Psoas muscle (tissue), 8 donors: ENCODE measurements around the gene PIGC. TPM values are rescaled to one million over a fixed set of nuclear protein-coding genes. Genes with fewer than 3 reads are reported as not detected.

Experiments used
- ATAC-seq, 4 donors: fragments of 200-7000 bp; cut with Tn5 transposase; one replicate each; pipeline ENCODE4 v1.9.1; 2020; ENCODE audit warnings: moderate library complexity in 3 of 4, mild to moderate bottlenecking in 2 of 4
- DNase-seq, 2 donors: peaks; one replicate each; pipeline ENCODE4 v3.0.0-alpha.2; 2020
- H3K27ac ChIP-seq: fragments of 200-600 bp; one replicate; pipeline ENCODE4 v1.8.0; 2022
- H3K27me3 ChIP-seq, 3 donors: fragments of 200-600 bp in 1 of 3; one replicate each; pipeline versions ENCODE4 v1.6.1 to v1.8.0; 2013 to 2022; ENCODE audit warnings: low read length in 2 of 3, mild to moderate bottlenecking in 2 of 3, moderate library complexity in 1 of 3; ENCODE audit not compliant: insufficient read depth in 3 of 3
- H3K36me3 ChIP-seq, 2 donors: fragments of 200-600 bp in 1 of 2; one replicate each; pipeline versions ENCODE4 v1.6.1 to v1.8.0; 2013 to 2022; ENCODE audit warnings: low read depth in 1 of 2, mild to moderate bottlenecking in 1 of 2, moderate library complexity in 1 of 2; ENCODE audit not compliant: insufficient read depth in 1 of 2
- H3K4me1 ChIP-seq: fragments of 200-600 bp; one replicate; pipeline ENCODE4 v1.8.0; 2022
- H3K4me3 ChIP-seq: fragments of 200-600 bp; one replicate; pipeline ENCODE4 v1.8.0; 2022; ENCODE audit warnings: mild to moderate bottlenecking
- H3K9me3 ChIP-seq: fragments of 200-600 bp; one replicate; pipeline ENCODE4 v1.8.0; 2022
- CTCF ChIP-seq: fragments of 200-600 bp; IDR thresholded peaks from one replicate; pipeline ENCODE4 v1.8.0; 2022; ENCODE audit warnings: antibody characterized with exemption
- WGBS, 3 donors: extraction: QIAGEN DNeasy Blood & Tissue Kit; methylation state at CpG; one replicate each; pipeline versions ENCODE4 v1.1.6 to v1.1.7; 2013; 5-methylcytosine and 5-hydroxymethylcytosine counted together
- intact Hi-C, 2 donors: fragments of 100-400 bp; cut with DNase I; formaldehyde crosslinking; loops; one replicate each; pipeline versions ENCODE4 v1.11.0 to v1.14.2; 2022
- long read RNA-seq, 2 donors: library from polyadenylated mRNA; unstranded; transcript quantifications; one replicate each; pipeline ENCODE4 v2.0.0, GENCODE V29; 2021
- polyA plus RNA-seq, 3 donors: library from polyadenylated mRNA; stranded (reverse); fragments of 200-250 nt; gene quantifications; one replicate each; pipeline ENCODE4 v1.2.3, GENCODE V29; 2013
- total RNA-seq, 4 donors: library from RNA; stranded (reverse); fragmentation: NEBNext Ultra II Directional in 2 of 4; extraction: Animal tissue kit (Norgen Biotek cat#: 25700) in 2 of 4; gene quantifications; one replicate each; pipeline versions ENCODE4 v1.2.1 to v1.2.4, GENCODE V29; 2021 to 2023
- donor health status: healthy with polysubstance abuse.
- donor health status: DM: no; HTN: no; CAD: no; lungs with moderate emphysema.
- donor health status: Bipolar disorder and iron deficiency.
- donor health status: healthy.
- donor health status: DM: yes; HTN: yes; CAD: no.
- donor health status: DM: no; HTN: no; CAD: no.
- donor health status: DM: no; HTN: no; CAD: no.
- donor health status: DM: yes; HTN: yes; CAD: no.

Gene PIGC
- total RNA-seq (10 to 100 TPM; 10.8 to 13.8 (median 12.7) TPM), polyA plus RNA-seq (10 to 100 TPM; 16.6 to 24.7 (median 22.6) TPM)
- long read RNA-seq, donor 1, transcript PIGC-201 (2 exons, 1,447 nt): major isoform, 6 of 9 reads
- long read RNA-seq, donor 1, partial matches to known transcripts: 0 of 9 reads
- long read RNA-seq, donor 1, other reads (novel, unspliced or antisense): 3 of 9 reads
- long read RNA-seq, donor 2, transcript PIGC-201 (2 exons, 1,447 nt): major isoform, 21 of 36 reads
- long read RNA-seq, donor 2, partial matches to known transcripts: 0 of 36 reads
- long read RNA-seq, donor 2, other reads (novel, unspliced or antisense): 14 of 36 reads

- ATAC-seq (peak; percentile 93 to 99 (median 96)), DNase-seq (peak; percentile 90 to 96)
- Histone ChIP-seq H3K4me1 (peaks cover 19% of the 10 kb centered on the region), H3K9me3 (no peaks in the 10 kb centered on the region), H3K27ac (peak within 1 kb of the TSS; percentile 81), H3K27me3 (no peaks in the 10 kb centered on the region), H3K4me3 (peak within 1 kb of the TSS; percentile 99), H3K36me3 (peaks cover 0 to 16% of the 10 kb centered on the region in 2 donors)
- TF ChIP-seq CTCF: peak; percentile 81
- intact Hi-C loops: loop anchor here in 1 of 2 donors (10.0 kb wide), 1 partner anchor 659 kb away; the partner anchor contains the start of gene METTL13
- WGBS, 3 donors: 5 to 7% (median 6%) methylated on average over 34 to 43 of the region's 43 CpGs
Measured at GRCh38 chr1:172443666-172444453, at the start of gene PIGC. Gene PIGC (minus strand): TSS chr1:172444069. CDS start chr1:172442622, 1,447 bp downstream.

- TF ChIP-seq CTCF: no peak
- whole genome bisulfite sequencing, 3 donors: 61 to 75% (median 71%) methylated on average over 1 of the region's 1 CpG
- peaks cover 0 to 3% (median 0%) of the 10 kb centered on the region in 3 donors for H3K27me3 ChIP-seq
- no peaks in the 10 kb centered on the region for H3K36me3 ChIP-seq
- DNase-seq: no peak
- no peaks in the 10 kb centered on the region for H3K4me1 ChIP-seq
- H3K4me3 ChIP-seq: no peak overlapping the region
- no peak overlapping the region for H3K27ac ChIP-seq
- no peaks in the 10 kb centered on the region for H3K9me3 ChIP-seq
- intact Hi-C loops: no loop called here
- ATAC-seq: no peak
Measured at GRCh38 chr1:172492421-172492820, 48.6 kb upstream of the PIGC start.

- Histone ChIP-seq H3K4me3 (no peak overlapping the region), H3K4me1 (no peaks in the 10 kb centered on the region), H3K27ac (no peak overlapping the region), H3K9me3 (no peaks in the 10 kb centered on the region), H3K36me3 (no peaks in the 10 kb centered on the region), H3K27me3 (peaks cover 0 to 3% (median 0%) of the 10 kb centered on the region in 3 donors)
- WGBS, 3 donors: 71 to 84% (median 82%) methylated on average over 3 of the region's 3 CpGs
- DNase-seq: no peak
- intact Hi-C loops: no loop called here
- TF ChIP-seq CTCF: no peak
- no peak for ATAC-seq
Measured at GRCh38 chr1:172489847-172490246, 46.0 kb upstream of the PIGC start.

- 87 to 88% (median 88%) methylated on average over 3 of the region's 3 CpGs for WGBS, 3 donors
- intact Hi-C loops: no loop called here
- H3K36me3 ChIP-seq: no peaks in the 10 kb centered on the region
- H3K27ac ChIP-seq: no peak overlapping the region
- no peaks in the 10 kb centered on the region for H3K9me3 ChIP-seq
- TF ChIP-seq CTCF: no peak
- H3K4me1 ChIP-seq: no peaks in the 10 kb centered on the region
- no peak overlapping the region for H3K4me3 ChIP-seq
- peaks cover 0 to 3% (median 0%) of the 10 kb centered on the region in 3 donors for H3K27me3 ChIP-seq
- DNase-seq (no peak), ATAC-seq (no peak)
Measured at GRCh38 chr1:172488393-172488792, 44.5 kb upstream of the PIGC start.
